IPS-NIHi7 (cell line): ENCODE data around the gene ELK4.
"Not testable (repeated sequence)": the region's sequence is repeated elsewhere in the genome, so short reads cannot be mapped to it uniquely, and the experiment has no call there.

Experiments
- DNase-seq: peaks from one replicate; pipeline ENCODE4 v3.0.0; 2012; ENCODE audit warnings: mixed read lengths; ENCODE audit errors: extremely low spot score

Gene ELK4

DNA sequence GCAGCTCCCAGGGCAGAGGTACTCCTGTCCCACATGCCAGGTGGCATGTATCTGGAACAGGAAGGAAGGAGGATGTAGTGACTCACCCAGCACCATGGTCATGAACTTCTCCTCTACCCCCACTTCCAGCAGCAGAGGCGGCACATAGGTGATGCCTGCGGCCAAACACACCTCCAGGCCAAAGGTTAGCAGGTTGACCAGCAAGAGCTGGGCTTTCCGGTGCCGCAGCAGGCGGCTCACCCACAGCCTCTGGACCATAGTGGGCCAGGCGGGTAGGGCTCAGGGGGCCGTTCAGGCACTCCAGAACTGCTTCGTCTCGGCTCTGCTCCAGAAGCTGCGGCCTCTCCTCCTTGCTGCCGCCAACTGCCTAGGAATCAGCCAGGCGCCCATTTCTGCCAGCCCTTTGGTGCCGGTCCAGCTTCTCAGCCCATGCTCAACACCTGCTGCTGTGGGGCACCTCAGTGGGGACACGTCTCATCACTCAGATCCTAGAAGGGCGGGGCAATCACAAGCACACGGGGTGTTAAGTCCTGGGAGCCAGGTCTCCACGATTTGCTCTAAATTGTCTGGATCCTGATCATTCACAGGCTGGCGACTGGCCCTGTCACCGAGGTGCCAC lies 32.7 kb upstream of the ELK4 start:
- no peak for DNase-seq

DNA sequence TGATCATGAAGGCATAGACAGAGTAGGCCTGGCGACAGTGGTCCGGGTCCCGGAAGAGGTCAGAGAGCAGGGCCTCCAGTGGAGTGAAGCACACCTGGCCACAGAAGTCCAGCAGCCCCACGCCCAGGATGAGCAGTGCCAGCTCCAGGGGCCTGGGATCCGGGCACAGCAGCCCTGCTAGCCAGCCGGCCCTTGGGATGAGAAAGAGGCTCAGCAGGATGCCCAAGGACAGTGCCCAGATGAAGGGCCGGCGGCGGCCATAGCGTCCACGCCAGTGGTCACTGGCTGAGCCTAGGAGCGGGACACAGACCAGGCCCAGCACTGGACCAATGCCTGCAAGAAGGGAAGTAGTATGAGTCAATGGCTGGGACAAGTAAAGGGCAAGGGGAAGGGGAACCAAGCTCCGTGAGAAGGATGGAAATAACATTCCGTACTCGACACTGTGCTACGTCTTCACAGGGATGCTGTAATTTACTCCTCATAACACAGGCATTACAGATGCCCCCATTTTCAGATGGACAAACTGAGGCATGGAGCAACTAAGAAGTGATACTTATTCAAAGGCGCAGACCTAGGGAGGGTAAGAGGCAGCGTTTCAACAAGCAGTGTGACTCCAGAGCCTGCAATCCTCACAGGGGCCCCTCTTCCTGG lies 31.6 kb upstream of the ELK4 start:
- DNase-seq = no peak

- DNase-seq = no peak
Observed at GRCh38 chr1:205662791-205663190, 31.0 kb upstream of the ELK4 start.

DNA sequence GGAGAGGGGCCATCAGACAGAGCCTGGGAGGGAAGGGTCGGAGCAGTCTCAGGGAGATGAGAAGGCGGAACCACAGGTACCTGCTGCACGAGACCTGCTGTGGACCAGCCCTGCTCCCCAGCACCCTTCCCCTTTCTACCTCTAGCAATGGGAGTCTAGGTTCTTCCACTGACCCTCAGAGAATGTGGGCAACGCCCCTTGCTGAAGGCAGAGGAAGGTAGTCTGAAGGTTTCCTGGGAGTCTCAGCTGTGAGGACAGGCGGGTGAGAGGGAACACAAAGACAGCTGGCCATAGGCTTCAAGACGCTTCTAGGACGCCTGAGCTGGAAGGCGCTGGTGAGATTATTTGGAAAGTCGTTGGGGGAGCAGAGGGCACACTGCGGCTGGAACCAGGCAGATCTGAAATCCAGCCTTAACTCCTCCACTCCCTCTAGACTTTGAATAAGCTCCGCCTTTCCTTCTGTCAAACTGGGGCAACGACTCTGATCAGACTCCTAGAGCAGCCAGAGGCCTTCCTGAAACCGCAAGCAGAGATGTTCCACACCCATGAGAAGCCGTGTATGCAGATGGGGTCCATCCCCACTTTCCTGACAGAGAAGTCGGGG lies 30.4 kb upstream of the ELK4 start:
- DNase-seq = no peak

DNA sequence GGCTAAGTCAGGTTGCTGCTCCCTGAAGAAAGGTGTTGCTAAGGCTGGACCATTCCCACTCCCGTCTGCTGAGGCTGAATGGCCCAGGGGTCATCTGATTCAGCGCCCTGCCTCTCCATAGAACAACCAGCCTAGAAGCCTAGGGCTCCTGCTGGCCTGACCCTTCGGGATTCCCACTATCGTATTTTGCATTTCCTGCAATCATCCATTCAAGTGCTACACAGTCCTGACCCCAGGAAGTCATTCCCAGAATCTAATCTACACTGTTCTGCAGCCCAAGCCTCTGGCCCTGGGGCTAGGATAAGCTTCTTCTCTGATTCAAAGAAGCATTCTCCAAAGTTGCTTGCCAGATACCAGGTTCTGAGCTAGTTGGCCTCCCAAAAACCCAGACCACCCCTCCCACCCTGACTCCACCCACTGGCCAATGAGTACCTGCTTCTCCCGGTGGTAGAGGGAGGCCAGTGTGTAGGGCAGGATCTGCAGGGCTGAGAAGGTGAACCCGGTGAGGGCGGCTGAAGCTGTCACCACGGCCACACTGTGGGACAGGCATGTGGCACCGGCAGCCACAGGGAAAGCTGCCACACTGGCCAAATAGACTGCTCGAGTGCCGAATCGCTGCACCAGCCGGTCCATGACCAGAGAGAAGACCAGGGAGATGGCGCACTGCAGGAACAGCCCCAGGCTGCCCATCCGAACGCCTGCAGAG lies 29.8 kb upstream of the ELK4 start:
- no peak for DNase-seq

GRCh38 chr1:205660361-205660760 lies 28.6 kb upstream of the ELK4 start:
- DNase-seq = no peak

DNA sequence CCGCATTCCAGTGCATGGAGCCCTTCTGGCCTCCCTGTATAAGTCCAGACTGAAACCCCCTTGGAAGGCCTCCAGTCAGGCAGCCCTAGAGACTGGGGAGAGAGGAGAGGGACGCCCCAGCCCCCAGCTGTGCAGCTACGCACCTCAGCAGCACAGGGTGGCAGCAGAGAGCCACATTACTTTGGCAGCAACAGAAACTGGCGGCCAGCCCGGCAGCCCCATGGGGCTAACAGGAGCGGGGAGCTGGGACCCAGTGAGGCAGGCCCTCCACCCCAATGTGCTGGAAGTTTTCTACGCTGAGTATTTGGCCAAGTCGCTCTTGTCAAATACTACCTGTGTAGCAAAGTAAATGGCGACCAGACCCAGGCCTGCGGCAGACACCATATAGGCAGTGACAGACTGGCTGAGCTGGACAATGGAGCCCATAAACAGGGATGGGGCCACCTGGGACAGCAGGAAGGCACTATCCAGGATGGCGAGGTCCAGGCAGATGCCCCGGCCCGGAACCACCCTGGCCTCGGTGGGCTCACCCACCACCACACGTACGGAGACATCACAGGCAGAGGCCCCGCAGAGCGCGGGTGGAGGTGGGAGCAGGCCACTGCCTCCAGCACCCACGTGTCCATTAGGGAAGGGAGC lies 27.3 kb upstream of the ELK4 start:
- DNase-seq = peak; percentile 90

GRCh38 chr1:205656236-205656635 lies 24.4 kb upstream of the ELK4 start:
- no peak for DNase-seq

DNA sequence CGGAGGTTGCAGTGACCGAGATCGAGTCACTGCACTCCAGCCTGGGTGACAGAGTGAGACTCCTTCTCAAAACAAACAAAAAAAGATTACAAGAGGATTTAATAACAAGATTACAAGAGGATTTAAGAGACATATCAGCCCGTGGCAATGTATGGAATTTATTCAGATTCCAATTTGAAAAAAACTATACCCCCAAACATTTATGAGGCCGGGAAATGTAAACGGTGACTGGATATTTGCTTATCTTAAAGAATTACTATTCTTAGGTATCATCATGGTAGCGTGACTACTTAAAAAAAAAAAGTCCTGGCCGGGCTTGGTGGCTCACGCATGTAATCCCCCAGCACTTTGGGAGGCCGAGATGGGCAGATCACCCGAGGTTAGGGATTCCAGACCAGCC lies 21.2 kb upstream of the ELK4 start:
- no peak for DNase-seq

GRCh38 chr1:205650241-205650640 lies 18.4 kb upstream of the ELK4 start:
- DNase-seq = no peak

DNA sequence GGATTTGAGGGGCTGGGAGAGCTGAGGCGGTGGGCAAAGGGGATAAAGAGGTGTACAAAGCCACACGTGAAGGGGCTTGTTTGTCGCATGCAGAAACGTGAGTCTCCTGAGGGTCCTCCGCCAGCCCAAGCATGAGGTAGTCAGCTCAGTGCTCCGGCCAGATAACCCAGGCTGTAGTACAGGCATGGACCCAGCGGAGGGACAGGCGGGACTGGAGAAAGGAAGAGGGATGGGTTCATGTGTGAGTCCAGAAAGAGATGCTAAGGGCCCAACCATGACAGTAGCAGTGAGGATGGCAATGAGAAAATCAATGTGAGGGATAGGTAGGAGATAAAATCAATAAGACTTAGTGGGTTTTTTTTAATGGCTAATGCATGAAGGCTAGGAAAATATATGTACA lies 13.7 kb upstream of the ELK4 start:
- DNase-seq = peak; percentile 25

GRCh38 chr1:205642679-205643307 lies 11.0 kb upstream of the ELK4 start:
- no peak for DNase-seq

GRCh38 chr1:205639567-205639966 lies 7.8 kb upstream of the ELK4 start:
- DNase-seq = no peak

DNA sequence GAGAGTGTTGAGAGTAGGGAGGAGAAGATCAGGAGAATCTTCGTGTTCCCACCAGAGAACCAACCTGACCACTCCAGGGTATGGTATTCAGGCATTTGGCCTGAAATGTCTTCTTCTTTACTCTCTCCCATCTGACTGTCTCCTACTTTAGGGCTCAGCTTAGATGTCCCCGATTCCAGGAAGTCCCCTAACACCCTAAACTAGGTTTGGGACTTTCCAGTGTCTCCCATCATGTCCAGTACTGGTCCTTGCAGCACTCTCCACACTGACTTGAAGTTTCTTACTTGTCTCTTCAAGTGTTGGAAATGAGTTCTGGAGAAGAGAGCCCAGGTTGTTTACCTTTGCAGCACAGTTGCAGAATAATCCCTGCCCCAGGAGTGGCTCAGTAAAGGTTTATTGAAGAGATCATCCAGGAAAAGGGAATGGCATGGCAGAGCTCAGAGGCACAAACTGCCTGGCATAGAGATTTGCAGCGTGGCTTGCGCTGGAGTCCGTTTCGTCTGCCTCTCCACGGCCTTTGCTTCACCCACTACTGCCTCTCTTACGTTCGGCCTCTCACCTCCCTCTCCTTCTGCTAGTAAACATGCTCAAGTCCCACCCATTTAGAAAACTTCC lies 6.2 kb upstream of the ELK4 start:
- DNase-seq = no peak

DNA sequence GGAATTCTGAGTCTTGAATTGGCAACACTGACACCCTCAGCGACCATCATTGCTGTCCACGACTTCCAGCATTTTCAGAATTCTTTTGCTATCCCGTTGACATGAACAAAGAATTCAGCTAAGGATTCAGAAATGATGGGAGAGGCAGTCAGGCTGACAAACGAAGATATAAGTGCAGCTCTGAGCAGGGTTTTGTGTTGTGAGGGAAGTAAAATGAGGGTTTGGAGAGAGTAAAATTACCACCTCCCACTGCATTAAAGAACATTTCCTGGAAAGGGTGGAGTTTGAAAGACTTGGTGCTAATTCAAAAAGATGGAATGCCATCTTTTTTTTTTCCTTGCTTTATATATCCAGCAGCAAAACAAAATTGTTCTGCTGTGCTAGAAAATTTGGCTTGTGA lies 4.9 kb upstream of the ELK4 start:
- no peak for DNase-seq

GRCh38 chr1:205636138-205636530 lies 4.3 kb upstream of the ELK4 start:
- not testable (repeated sequence) for DNase-seq

DNA sequence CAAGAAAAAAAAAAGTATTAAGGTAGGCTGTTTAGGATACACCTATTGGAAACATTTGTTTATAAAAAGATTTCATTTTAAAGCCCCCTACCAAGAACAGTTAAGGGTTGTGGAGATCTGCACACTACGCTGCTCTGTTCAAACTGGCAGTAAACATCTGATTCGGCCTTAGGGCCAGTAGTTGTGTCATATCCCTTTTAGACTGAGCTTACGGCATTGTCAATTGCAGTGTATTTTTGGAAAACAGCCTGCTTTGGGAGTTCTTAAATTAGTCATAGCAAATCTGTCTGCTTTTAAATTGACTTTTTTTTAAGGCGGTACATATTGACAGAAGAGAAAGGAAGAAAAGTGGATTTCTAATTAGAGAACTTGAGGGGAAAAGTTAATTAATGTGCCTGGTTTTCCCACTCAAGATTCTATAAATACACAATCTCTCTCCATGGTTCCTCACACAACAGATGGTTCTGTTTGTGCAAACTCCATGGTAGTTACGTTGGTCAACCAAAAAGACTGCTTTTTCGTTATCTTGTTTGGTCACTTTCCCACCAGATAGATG lies 1.7 kb upstream of the ELK4 start:
- DNase-seq = no peak

GRCh38 chr1:205632669-205633169 lies 908 bp upstream of the ELK4 start:
- DNase-seq = no peak

DNA sequence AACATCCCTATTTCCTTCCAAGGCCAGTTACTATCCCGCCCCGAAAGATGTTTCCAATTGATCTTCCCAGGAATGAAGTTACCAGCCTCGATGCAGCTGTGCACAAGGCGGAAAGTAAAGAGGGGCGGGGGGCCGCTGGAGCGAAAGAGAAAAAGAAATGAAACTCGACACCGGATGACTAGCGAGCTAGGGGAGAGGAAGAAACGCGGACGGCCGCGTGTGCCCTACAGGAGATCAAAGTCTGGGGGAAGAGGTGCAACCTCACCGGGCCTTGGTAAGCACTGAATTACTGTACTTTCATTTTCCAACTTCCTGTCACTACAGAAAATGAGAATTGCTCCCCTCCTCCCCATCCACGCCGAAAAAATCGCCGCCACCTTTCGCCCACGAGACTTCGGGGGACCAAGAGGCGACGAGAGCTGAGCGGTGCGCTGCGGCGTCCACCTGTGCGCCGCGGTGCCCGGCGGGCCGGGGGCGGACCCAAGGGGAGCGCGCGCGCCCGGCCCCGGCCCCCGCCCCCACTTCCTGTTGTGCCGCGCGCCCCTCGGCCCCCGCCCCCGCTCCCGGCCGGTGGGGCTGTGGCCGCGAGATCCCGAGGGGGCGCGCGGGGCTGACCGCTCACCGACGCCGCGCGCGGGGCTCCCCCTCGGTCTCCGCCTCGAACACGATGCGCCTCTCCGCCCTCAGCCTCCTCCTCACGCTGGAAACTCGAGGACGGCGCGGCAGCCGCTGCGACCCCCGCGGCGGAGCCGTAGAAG lies 622 bp downstream of the ELK4 start:
- peak; percentile 88 for DNase-seq

DNA sequence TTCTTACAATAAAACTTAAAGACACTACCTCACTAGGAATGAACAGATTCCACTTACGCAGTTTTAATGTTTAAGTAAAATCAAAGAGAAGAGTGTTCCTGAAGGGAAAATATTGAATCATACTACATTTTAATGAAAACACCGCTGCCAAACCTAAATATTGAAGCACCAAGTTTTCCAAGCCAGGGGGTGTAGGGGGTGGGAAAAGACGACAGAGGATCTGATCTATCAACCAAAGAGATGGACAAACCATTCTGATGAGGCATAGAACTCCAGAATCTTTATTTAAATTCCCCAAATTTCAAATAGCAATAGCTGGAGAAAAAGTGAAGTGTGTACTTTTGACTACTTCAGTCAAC lies 1.2 kb downstream of the ELK4 start:
- no peak for DNase-seq
